Stomach (tissue), 4 donors: Measurements from ENCODE around the gene SLC35E2B.

Source experiments
- EP300 ChIP-seq: sonication (generic); formaldehyde crosslinking; IDR thresholded peaks from one replicate; pipeline ENCODE4 v1.6.1; 2017; ENCODE audit warnings: antibody characterized with exemption
- POLR2A ChIP-seq, 4 donors: fragments of 450-650 bp; IDR thresholded peaks; one replicate each; pipeline ENCODE4 v1.6.1; 2016; ENCODE audit warnings: antibody characterized with exemption in 4 of 4, control low read depth in 2 of 4, mild to moderate bottlenecking in 1 of 4, moderate library complexity in 1 of 4
- POLR2AphosphoS5 ChIP-seq, 3 donors: sonication (generic); formaldehyde crosslinking; IDR thresholded peaks; one replicate each; pipeline ENCODE4 v1.6.1; 2016; ENCODE audit warnings: antibody characterized with exemption in 3 of 3
- TF ChIP-seq, protein P1 (sequence below), 7 experiments: fragments of 450-650 bp in 4 of 7; fragments of 200-600 bp in 3 of 7; sonication (generic) in 3 of 7; IDR thresholded peaks; one replicate each; pipeline ENCODE4 v1.5.1; 2016 to 2019; ENCODE audit warnings: antibody characterized with exemption in 7 of 7, control low read depth in 2 of 7, mild to moderate bottlenecking in 1 of 7

DNA sequence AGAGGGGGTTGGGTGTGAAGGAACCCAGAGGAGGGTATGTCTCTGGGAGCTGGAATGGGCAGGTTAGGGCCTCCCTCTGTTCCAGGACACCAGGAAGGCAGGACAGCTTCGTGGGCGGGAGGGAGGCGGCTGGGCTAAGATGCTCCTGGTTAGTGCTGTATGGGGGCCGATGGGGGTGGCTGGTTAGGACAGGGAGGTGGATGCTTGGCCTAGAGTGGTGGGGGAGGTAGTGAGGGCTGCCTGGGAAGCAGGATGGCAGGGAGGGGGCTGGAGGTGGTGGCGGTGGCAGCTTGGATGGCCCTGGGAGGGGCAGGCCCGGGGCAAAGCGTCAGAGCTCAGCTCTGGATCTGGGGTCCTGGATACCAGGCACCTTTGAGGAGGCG, 66.8 kb downstream of the SLC35E2B start:
- TF ChIP-seq, protein P1, sequence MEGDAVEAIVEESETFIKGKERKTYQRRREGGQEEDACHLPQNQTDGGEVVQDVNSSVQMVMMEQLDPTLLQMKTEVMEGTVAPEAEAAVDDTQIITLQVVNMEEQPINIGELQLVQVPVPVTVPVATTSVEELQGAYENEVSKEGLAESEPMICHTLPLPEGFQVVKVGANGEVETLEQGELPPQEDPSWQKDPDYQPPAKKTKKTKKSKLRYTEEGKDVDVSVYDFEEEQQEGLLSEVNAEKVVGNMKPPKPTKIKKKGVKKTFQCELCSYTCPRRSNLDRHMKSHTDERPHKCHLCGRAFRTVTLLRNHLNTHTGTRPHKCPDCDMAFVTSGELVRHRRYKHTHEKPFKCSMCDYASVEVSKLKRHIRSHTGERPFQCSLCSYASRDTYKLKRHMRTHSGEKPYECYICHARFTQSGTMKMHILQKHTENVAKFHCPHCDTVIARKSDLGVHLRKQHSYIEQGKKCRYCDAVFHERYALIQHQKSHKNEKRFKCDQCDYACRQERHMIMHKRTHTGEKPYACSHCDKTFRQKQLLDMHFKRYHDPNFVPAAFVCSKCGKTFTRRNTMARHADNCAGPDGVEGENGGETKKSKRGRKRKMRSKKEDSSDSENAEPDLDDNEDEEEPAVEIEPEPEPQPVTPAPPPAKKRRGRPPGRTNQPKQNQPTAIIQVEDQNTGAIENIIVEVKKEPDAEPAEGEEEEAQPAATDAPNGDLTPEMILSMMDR (IDR thresholded peaks at IDR 0.05): no peak
- no peak for TF ChIP-seq POLR2A (IDR thresholded peaks at IDR 0.05)
- TF ChIP-seq EP300: no peak
- TF ChIP-seq POLR2AphosphoS5 (IDR thresholded peaks at IDR 0.05): no peak
